Measurements from ENCODE around the gene CENPM.

Gene CENPM

DNA sequence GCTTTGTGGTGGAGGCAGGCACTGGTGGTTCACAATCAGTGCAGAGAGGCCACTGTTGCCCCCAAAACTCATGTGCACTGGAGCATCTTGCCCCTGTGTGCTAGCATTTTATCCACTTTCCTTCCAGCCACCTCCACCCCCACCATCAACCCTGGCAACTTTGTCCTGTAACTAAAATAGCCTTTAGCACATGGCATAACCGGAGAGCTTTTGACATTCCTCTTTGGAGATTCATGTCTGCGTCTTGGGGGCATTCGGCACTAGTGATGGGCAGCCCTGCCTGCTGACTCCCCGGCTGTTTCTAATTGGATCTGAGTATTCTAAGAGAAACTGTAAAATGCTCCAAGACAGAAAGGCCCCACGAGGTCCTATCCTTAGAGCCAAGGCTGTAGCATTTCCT is 47.8 kb downstream of the CENPM start:
- DNase-seq (ENCODE audit: low spot score), result no peak

DNA sequence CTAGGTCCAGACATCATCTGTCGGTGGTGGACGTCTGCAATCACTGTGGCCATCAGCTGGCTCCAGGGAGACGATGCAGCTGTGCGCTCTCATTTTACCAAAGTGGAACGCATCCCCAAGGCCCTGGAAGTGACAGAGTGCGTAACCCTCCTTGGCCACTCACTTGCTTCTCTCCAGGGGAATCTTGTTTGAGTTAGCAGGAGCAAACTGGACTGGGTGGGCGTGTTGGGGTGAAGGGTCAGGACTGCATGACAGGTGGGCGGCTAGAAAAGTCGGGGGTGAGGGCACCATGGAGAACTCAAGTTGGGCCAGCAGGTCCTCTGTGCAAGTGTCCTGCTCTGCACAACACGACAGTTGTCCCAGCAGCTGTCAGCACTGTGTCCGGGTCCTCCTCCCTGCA is 48.3 kb downstream of the CENPM start:
- no peak for DNase-seq (ENCODE audit: low spot score)

DNA sequence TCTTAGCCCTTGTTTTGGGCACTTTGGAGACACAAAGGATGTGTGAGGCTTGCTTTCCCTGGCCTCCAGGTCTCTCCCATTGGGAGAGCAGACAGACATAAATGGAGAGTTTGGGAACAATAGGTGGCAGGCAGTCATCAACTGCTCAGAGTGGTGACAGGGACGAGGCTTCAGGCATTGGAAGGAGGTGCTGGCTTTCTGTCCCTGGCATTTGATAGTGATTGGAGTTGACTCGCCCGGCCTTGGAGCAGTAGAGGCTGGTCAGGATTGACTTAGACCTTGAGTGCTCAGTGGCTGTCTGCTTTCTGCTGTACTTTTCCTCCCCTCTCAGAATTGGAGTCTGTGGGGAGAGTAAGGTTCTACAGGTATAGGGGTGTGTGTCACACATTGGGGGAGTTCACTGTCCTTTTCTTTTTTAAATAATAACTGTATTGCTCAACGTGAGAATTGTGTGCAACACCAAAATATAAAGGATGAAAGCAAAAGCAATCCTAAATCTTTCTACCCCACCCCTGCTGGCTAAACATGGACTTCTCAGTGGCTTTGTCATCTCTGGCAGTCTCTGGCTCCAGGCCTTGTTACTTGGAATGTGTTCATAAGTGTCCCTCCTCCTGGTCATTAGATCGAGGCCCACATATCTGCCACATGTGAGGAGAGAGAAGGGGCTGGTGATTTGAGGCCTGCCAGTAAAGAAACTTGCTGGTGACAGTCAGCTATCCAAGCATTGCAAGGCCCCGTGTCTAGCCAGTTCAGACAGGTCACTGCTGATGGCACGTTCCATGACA is 53.2 kb downstream of the CENPM start:
- DNase-seq (ENCODE audit: low spot score), result no peak

DNA sequence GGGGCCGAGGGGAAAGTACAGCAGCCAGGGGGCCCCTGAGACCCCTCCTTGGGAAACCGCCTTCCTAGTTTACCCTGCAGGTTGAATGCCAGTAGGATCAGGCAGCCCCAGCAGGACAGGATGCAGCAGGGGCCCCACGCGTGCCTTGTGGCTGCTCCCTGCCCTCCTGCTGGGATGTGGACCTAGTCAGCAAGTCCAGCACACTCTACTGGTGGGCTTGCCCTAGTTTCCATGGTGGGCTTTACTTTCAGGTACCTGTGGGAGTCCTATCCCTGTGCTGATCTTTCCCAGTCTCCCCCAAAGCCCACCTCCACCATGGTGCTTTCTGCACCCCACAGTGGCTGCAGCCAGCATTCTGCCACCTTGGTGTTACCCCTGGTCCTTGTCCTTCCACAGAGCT is 54.2 kb downstream of the CENPM start:
- DNase-seq (ENCODE audit: low spot score), result no peak

DNA sequence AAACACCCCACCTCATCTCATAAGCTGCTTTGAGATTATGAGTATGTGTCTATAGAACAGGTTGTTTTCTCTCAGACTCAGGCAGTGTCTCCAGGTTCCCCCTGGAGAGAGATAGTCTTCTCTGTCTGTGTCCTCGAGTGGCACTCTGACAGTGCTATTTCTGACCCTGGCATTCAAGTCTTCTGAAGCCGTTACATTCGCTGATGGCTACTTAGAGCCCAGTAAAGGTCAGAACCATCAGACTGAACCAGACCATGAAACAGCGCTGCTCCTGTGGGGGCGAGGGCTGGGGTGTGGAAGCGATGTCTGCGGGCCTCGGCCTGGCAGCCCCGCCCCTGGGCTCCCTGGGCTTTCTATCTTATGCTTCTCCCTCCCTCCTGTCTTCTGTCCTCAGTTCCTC is 55.5 kb downstream of the CENPM start:
- DNase-seq (ENCODE audit: low spot score), result no peak
